Tibial nerve (tissue), 4 donors: ENCODE data around the gene GON4L.

Experiments used
- EP300 ChIP-seq, 2 donors: sonication (generic); formaldehyde crosslinking; IDR thresholded peaks; one replicate each; pipeline ENCODE4 v1.6.1; 2017; ENCODE audit warnings: antibody characterized with exemption in 2 of 2, mild to moderate bottlenecking in 1 of 2
- POLR2A ChIP-seq, 2 donors: fragments of 450-650 bp; IDR thresholded peaks; one replicate each; pipeline ENCODE4 v1.6.1; 2017; ENCODE audit warnings: antibody characterized with exemption in 2 of 2, mild to moderate bottlenecking in 2 of 2, moderate library complexity in 2 of 2
- TF ChIP-seq, protein P1 (sequence below), 5 experiments: fragments of 200-600 bp in 3 of 5; fragments of 450-650 bp in 2 of 5; sonication (generic) in 3 of 5; IDR thresholded peaks; one replicate each; pipeline ENCODE4 v1.5.1; 2016 to 2019; ENCODE audit warnings: antibody characterized with exemption in 5 of 5, mild to moderate bottlenecking in 3 of 5, moderate library complexity in 2 of 5

GRCh38 chr1:155898888-155899287 lies 41.9 kb upstream of the GON4L start:
- TF ChIP-seq, protein P1, sequence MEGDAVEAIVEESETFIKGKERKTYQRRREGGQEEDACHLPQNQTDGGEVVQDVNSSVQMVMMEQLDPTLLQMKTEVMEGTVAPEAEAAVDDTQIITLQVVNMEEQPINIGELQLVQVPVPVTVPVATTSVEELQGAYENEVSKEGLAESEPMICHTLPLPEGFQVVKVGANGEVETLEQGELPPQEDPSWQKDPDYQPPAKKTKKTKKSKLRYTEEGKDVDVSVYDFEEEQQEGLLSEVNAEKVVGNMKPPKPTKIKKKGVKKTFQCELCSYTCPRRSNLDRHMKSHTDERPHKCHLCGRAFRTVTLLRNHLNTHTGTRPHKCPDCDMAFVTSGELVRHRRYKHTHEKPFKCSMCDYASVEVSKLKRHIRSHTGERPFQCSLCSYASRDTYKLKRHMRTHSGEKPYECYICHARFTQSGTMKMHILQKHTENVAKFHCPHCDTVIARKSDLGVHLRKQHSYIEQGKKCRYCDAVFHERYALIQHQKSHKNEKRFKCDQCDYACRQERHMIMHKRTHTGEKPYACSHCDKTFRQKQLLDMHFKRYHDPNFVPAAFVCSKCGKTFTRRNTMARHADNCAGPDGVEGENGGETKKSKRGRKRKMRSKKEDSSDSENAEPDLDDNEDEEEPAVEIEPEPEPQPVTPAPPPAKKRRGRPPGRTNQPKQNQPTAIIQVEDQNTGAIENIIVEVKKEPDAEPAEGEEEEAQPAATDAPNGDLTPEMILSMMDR (IDR thresholded peaks at IDR 0.05), result no peak
- TF ChIP-seq POLR2A (IDR thresholded peaks at IDR 0.05), result no peak
- no peak for TF ChIP-seq EP300 (IDR thresholded peaks at IDR 0.05)
